Measurements from ENCODE around the gene GTF2H1.
"Not testable (repeated sequence)": the region's sequence is repeated elsewhere in the genome, so short reads cannot be mapped to it uniquely, and the experiment has no call there.

The GTF2H1 gene

DNA sequence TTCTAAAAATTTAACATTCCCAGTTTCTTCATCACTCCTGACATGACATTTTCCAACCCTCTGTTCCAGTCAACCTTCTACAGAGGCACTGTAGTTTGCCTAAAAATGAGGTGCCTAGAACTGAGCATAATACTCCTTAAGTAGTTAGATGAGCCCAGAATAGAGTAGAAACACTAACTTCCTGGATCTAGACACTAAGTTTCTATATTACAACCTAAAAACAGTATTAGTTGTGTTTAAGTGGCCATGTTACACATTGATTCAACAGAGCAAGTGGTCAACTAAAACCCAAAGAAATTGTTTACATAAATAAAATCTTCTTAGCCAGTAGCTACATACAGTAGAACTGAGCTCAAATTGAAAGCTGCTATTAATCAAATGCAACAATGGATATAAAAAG, 1.8 kb upstream of the GTF2H1 start:
- DNase-seq = no peak

DNA sequence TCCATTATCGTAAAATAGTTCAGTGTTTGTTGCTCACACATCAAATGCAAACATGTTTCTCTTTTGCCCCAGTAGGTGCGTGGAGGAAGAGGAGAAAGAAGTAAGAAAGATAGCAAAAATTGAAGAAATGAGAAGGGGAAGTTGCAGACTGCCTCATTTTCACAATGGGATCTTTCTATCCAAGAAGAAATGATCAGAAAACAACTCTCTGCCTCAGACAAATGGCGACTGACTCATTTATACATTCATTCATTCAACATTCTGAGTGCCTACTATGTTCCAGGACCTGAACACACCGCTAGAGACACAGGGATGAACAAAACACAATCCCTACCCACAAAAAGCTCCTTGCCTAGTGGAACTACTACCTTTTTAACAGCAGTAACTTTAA, 794 bp upstream of the GTF2H1 start:
- DNase-seq = no peak

GRCh38 chr11:18322818-18323570, 627 bp downstream of the GTF2H1 start:
- no peak for DNase-seq

- not testable (repeated sequence) for DNase-seq
Measured at GRCh38 chr11:18323881-18324280, 1.5 kb downstream of the GTF2H1 start.

- DNase-seq = no peak
Measured at GRCh38 chr11:18324381-18324780, 2.0 kb downstream of the GTF2H1 start.

DNA sequence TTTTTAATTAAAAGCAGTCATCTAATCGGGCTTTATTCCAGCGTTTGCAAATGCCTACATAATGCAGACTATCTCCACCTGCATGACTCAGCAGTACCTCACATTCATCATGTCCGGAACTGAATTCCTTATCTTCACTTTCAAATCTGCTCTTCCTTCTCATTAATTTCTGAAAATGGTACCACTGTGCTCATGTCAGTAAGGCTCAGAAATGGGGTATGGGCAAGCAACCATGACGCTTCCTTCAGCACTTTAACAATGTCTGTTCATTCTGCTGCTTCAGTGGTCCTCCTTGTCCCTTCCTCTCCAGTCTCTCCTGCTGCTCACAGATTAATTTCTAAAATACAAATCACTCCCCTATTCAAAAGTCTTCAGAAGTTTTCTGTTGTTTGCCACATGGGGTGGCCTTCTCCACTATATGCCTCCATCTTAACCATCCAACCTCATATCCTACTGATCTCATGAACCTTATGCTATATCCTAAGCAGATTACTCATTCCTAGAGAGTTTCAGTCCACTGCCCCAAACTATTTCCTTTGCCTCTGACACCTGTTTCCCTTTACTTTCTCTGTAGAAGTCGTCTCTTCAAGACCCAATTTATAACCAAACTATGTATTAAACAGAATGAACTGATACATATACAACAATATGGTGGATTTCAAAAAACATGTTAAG, 7.0 kb downstream of the GTF2H1 start:
- DNase-seq = no peak

DNA sequence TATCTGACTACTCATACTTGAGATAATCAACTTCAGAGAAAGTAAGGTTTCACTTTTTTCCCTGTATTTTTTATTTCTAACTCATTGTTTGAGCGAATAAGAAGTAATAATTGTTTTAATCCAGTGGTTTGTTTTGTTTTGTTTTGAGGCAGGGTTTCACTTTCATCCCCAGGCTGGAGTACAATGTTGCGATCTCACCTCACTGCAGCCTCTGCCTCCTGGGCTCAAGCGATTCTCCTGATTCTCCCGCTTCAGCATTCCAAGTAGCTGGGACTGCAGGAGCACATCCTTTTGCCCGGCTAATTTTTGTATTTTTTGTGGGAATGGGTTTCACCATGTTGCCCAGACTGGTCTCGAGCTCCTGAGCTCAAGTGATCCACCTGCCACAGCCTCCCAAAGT, 8.6 kb downstream of the GTF2H1 start:
- no peak for DNase-seq

GRCh38 chr11:18332302-18332701, 9.9 kb downstream of the GTF2H1 start:
- peak; percentile 17 for DNase-seq

DNA sequence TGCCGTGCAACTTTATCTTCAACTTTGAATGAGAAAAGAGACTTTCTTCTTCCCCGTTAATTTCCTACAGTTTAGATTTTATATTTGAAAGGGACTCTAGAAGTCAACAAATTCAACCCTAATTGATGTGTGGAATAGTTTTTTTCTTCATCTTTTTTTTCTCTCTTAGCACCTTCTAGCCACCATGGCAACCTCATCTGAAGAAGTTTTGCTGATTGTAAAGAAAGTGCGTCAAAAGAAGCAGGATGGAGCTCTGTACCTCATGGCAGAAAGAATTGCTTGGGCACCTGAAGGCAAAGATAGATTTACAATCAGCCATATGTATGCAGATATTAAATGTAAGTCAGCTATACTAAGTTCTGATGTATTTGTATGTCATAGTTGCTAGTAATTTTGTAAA, 10.5 kb downstream of the GTF2H1 start:
- no peak for DNase-seq

GRCh38 chr11:18347471-18348125, 25.2 kb downstream of the GTF2H1 start:
- no peak for DNase-seq

DNA sequence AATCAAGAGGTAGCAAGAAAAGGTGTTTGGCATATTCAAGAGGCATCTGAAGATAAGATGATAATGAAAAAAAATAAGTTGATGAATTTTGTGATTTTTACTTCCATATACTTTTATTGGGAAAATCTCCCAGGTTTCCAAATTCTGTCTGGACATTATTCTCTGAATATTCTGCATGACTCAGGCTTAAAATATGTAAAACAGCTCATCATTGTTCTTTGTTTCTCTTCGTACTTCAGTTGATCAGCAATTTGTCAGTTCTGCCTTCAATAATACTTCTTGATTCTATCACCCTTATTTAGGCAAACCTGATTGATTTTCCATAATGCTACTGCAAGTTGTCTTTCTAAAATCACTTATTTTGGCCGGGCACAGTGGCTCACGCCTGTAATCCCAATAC, 30.2 kb downstream of the GTF2H1 start:
- DNase-seq = no peak

DNA sequence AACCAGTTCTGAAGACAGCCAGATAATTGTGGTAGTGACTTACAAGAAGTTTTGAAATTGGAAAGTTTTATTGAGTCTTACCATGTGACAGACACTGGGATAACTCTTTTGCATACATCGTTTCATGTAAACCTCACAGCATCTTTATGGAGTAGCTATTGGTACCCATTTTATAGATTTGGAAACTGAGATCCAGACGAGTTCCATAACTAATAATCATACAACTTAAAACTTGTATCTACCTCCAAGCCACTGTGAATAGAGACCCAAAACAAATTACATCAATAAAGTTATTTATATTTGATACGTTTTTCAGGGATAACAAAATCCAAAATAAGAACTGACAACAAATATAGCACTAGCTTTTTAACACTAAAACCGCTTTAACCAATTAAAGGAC, 36.3 kb downstream of the GTF2H1 start:
- DNase-seq = no peak

GRCh38 chr11:18361154-18361553, 38.8 kb downstream of the GTF2H1 start:
- no peak for DNase-seq

GRCh38 chr11:18364495-18365073, 42.2 kb downstream of the GTF2H1 start:
- no peak for DNase-seq

GRCh38 chr11:18365741-18366140, 43.4 kb downstream of the GTF2H1 start:
- no peak for DNase-seq

DNA sequence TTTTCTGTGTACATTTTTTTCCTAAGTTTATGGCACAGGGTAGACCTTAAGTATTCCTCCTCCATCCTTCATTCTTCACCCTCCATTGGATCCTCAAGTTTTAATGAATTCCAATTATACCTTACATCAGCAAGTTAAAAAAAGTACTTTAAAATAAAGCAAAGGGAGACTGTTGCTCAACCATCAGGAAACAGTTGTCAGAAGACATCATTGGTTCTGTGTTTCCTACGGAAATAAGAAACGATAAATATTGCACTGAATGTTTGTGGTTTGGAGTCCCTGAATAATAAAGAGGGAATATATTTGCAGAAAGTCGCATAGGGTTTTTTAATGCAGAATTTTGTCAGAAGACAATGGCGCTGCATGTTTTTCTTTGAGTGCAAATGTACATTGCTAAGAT, 43.9 kb downstream of the GTF2H1 start:
- no peak for DNase-seq

GRCh38 chr11:18367431-18367830, 45.1 kb downstream of the GTF2H1 start:
- no peak for DNase-seq

DNA sequence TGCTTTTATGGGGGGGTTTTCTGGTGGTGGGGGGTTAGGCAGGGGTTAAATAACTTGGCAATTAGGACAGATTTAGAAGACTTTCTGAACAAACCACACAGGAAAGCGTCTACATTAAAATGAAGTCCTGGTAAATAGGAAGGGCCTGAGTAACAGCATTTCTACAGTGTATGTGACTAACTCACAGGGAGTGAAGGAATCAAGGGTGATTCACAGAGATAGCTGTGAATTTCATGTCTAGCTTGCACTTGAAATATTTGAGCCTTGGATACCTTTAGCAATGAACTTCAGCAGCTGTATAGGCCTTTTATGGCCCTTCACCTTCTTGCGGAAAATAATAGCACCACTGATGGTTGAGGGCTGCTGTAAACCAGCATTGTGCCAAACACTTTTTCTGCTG, 45.9 kb downstream of the GTF2H1 start:
- no peak for DNase-seq

DNA sequence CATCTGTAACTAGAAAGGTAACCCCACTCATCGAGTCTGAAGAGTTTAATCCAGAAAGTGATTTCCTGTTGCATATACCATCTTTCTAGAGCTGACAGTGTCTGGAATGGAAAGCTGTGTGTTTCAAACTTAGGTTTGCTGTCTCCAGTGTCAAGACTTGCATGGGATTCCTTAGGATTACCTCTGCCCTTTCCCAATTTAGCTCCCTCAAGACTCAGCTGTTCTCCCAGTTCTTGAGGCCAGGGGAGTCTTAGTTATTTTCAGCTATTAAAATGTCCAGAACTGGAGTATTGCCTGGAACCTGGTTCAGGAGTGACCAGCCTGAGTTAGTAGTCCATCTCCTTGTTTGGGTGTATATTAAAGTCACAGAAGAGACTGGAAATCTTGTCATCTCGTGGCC, 47.0 kb downstream of the GTF2H1 start:
- no peak for DNase-seq

DNA sequence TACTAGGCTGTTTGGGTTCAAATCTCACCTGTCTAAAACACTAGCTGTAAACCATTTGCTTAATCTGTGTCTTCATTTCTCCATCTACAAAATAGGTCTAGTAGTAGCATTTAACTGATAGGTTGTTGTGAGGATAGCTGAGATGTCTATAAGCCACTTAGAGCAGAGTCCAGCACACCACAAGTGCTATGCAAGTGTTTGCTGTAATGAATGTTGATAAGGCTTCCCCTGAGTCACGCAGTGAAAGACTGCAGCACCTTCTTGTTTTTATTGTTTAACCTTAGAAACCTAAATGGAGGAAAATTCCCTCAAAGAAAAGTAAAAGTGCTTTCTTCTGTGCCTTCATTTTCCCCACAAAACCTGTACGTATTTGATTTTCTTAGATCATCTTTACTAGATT, 48.9 kb downstream of the GTF2H1 start:
- DNase-seq = no peak

- DNase-seq = no peak
Measured at GRCh38 chr11:18372201-18372600, 49.8 kb downstream of the GTF2H1 start.

- no peak for DNase-seq
Measured at GRCh38 chr11:18374956-18375355, 52.6 kb downstream of the GTF2H1 start.

GRCh38 chr11:18375941-18376340, 53.6 kb downstream of the GTF2H1 start:
- DNase-seq = no peak

DNA sequence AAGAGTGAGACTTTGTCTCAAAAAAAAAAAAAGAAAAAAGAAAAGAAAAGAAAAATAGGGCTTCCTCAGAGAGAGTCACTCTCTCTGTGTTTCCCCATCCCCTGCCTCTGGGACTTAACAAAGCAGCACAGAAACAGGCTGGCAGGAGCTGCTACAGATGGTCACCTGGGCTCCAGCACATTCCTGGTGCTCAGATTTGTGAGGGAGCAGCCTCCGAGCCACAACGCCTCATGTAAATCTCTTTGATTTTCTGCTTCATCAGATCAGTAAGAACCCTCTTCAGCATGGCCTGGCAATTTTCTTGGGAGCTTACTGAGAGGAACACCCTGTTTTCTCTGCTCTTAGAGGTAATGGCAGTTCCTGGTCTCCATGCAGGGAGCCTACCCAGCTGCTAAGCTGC, 56.8 kb downstream of the GTF2H1 start:
- DNase-seq = no peak

Data from CD4-positive, alpha-beta T cell treated with Interleukin-6 for 4 hours (primary cell).